ENCODE results near the gene ARHGAP10.

ARHGAP10 gene

GRCh38 chr4:148053298-148054003, 321.6 kb downstream of the ARHGAP10 start:
- DNase-seq: no peak

- no peak for DNase-seq
Observed at GRCh38 chr4:148054275-148054674, 322.4 kb downstream of the ARHGAP10 start.

GRCh38 chr4:148055844-148056243, 324.0 kb downstream of the ARHGAP10 start:
- DNase-seq: no peak

- no peak for DNase-seq
Observed at GRCh38 chr4:148056879-148057278, 325.0 kb downstream of the ARHGAP10 start.

- DNase-seq: no peak
Observed at GRCh38 chr4:148057516-148057915, 325.6 kb downstream of the ARHGAP10 start.

- no peak for DNase-seq
Observed at GRCh38 chr4:148057984-148058859, 326.3 kb downstream of the ARHGAP10 start.

GRCh38 chr4:148059617-148060180, 327.8 kb downstream of the ARHGAP10 start:
- no peak for DNase-seq

GRCh38 chr4:148060264-148061140, 328.6 kb downstream of the ARHGAP10 start:
- no peak for DNase-seq

GRCh38 chr4:148061141-148061481, 329.2 kb downstream of the ARHGAP10 start:
- peak; percentile 52 for DNase-seq

GRCh38 chr4:148061795-148062194, 329.9 kb downstream of the ARHGAP10 start:
- peak; percentile 61 for DNase-seq

- DNase-seq: no peak
Observed at GRCh38 chr4:148062301-148062950, 330.5 kb downstream of the ARHGAP10 start.

- DNase-seq: no peak
Observed at GRCh38 chr4:148064451-148064850, 332.6 kb downstream of the ARHGAP10 start.

GRCh38 chr4:148065075-148065474, 333.2 kb downstream of the ARHGAP10 start:
- DNase-seq: no peak

GRCh38 chr4:148067301-148067916, 335.5 kb downstream of the ARHGAP10 start:
- no peak for DNase-seq

GRCh38 chr4:148068065-148068911, 336.4 kb downstream of the ARHGAP10 start:
- DNase-seq: no peak

GRCh38 chr4:148069086-148069894, 337.4 kb downstream of the ARHGAP10 start:
- no peak for DNase-seq

- no peak for DNase-seq
Observed at GRCh38 chr4:148069895-148070178, 337.9 kb downstream of the ARHGAP10 start.

- DNase-seq: no peak
Observed at GRCh38 chr4:148071009-148071408, 339.1 kb downstream of the ARHGAP10 start.

GRCh38 chr4:148072789-148073188, 340.9 kb downstream of the ARHGAP10 start:
- DNase-seq: no peak

GRCh38 chr4:148073349-148073748, 341.5 kb downstream of the ARHGAP10 start:
- no peak for DNase-seq

All from NCI-H510A (cell line).